ENCODE measurements around the gene NCOR1.

Gene NCOR1

DNA sequence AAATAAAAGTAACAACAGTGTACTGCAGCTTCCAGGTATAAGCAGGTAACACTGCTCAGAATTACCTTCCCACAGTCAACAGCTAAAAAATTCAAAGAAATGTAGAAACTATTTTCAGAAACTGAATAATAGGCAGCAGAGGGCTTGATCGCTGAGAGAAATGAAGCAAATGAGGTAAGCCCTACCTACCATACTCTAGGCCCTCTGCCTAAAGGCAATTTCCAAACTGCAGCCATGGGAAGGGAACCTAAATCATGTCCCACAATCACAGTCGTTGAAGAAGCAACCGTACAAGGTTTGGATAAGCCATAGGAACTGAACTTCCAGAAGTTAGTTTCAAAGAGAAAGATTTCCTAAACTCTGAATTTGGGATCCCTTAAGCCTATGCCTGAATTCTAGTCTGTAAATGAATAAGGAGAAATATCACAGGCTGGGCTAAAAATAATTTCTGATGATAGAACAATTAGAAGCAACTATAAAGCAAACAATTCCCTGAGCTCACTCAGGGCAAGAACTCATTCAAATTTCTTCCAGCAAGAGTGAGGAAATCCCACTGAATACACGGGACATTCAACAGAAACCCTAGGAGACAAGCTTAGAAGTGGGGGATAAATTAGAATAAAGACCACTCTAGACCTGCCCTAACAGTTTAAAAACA is 24.5 kb downstream of the NCOR1 start:
- H3K4me2 ChIP-seq (ENCODE audit: low read depth, low read length, poor library complexity, severe bottlenecking): no peak overlapping the region
- no peaks in the 10 kb centered on the region for H3K9me3 ChIP-seq (ENCODE audit: insufficient read depth, low read length)
- H3K36me3 ChIP-seq (ENCODE audit: low read length): peaks cover 10% of the 10 kb centered on the region; the same call in 1 of the 2 replicates
- no peak overlapping the region for H3K27ac ChIP-seq (ENCODE audit: low read depth, low read length)
- H4K20me1 ChIP-seq (ENCODE audit: low read depth, low read length): no peaks in the 10 kb centered on the region
- H3K9ac ChIP-seq (ENCODE audit: low read length): no peak overlapping the region
- no peak overlapping the region for H2AFZ ChIP-seq (ENCODE audit: low read depth, low read length, severe bottlenecking)
- TF ChIP-seq, protein P1, sequence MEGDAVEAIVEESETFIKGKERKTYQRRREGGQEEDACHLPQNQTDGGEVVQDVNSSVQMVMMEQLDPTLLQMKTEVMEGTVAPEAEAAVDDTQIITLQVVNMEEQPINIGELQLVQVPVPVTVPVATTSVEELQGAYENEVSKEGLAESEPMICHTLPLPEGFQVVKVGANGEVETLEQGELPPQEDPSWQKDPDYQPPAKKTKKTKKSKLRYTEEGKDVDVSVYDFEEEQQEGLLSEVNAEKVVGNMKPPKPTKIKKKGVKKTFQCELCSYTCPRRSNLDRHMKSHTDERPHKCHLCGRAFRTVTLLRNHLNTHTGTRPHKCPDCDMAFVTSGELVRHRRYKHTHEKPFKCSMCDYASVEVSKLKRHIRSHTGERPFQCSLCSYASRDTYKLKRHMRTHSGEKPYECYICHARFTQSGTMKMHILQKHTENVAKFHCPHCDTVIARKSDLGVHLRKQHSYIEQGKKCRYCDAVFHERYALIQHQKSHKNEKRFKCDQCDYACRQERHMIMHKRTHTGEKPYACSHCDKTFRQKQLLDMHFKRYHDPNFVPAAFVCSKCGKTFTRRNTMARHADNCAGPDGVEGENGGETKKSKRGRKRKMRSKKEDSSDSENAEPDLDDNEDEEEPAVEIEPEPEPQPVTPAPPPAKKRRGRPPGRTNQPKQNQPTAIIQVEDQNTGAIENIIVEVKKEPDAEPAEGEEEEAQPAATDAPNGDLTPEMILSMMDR (IDR thresholded peaks at IDR 0.05; ENCODE audit: insufficient read depth, low read length, poor library complexity, severe bottlenecking): no peak
- no peak for TF ChIP-seq EZH2phosphoT487 (conservative IDR thresholded peaks at IDR 0.05; ENCODE audit: low read length)
- no peaks in the 10 kb centered on the region for H3K27me3 ChIP-seq (ENCODE audit: low read length)
- H3K4me3 ChIP-seq (ENCODE audit: insufficient read depth, low read length, poor library complexity, severe bottlenecking): no peak overlapping the region
- peaks cover 25% of the 10 kb centered on the region for H3K79me2 ChIP-seq (ENCODE audit: insufficient read depth, low read length)
- H3F3A ChIP-seq (ENCODE audit: insufficient read depth): peaks cover 5% of the 10 kb centered on the region; the same call in 1 of the 2 replicates
- no peaks in the 10 kb centered on the region for H3K9me2 ChIP-seq (replicated peaks; ENCODE audit: insufficient read depth, low read length)

DNA sequence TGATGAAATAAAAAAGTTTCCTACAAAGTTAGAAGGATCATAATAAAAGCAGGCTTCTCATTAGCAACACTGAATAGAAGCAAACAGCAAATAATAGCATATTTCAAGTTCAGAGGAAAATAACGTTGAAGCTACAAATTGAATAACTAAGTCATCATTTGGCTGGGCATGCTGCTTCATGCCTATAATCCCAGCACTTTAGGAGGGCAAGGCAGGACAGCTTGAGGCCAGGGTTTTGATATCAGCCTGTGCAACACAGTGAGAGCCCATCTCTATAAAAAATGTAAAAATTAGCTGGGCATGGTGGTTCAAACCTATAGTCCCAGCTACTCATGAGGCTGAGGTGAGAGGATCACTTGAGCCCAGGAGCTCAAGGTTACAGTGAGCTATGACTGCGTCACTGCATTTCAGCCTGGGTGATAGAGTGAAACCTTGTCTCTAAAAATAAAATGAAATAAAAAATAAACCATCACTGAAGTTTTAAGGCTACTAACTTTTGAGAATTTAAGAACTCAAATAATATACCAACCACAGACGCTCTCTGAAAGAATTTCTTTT is 25.5 kb downstream of the NCOR1 start:
- Histone ChIP-seq H3K9ac (ENCODE audit: low read length) (no peak overlapping the region), H3K4me2 (ENCODE audit: low read depth, low read length, poor library complexity, severe bottlenecking) (no peak overlapping the region), H3K4me3 (ENCODE audit: insufficient read depth, low read length, poor library complexity, severe bottlenecking) (no peak overlapping the region), H3K27me3 (ENCODE audit: low read length) (no peaks in the 10 kb centered on the region), H2AFZ (ENCODE audit: low read depth, low read length, severe bottlenecking) (no peak overlapping the region), H3K9me3 (ENCODE audit: insufficient read depth, low read length) (no peaks in the 10 kb centered on the region), H3K79me2 (ENCODE audit: insufficient read depth, low read length) (peaks cover 25% of the 10 kb centered on the region), H3K9me2 (replicated peaks; ENCODE audit: insufficient read depth, low read length) (no peaks in the 10 kb centered on the region), H3K36me3 (ENCODE audit: low read length) (peaks cover 14% of the 10 kb centered on the region; the same call in 1 of the 2 replicates), H3K27ac (ENCODE audit: low read depth, low read length) (no peak overlapping the region; the same call in 1 of the 2 replicates), H4K20me1 (ENCODE audit: low read depth, low read length) (no peaks in the 10 kb centered on the region), H3F3A (ENCODE audit: insufficient read depth) (peaks cover 8% of the 10 kb centered on the region; the same call in 1 of the 2 replicates)
- TF ChIP-seq, protein P1 (IDR thresholded peaks at IDR 0.05; ENCODE audit: insufficient read depth, low read length, poor library complexity, severe bottlenecking): no peak
- no peak for TF ChIP-seq EZH2phosphoT487 (conservative IDR thresholded peaks at IDR 0.05; ENCODE audit: low read length)

DNA sequence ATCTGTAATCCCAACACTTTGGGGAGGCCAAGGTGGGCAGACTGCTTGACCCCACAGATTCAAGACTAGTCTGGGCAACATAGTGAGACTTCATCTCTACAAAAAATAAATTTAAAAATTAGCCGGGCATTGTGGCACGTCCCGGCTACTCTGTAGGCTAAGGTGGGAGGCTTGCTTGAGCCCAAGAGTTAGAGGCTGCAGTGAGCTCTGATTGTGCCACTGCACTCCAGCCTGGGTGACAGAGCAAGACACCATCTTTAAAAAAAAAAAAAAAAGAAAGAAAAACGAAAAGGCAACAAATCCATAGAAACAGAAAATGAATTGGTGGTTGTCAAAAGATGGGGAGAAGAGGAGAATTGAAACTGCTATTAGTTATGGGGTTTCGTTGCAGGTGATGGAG is 27.7 kb downstream of the NCOR1 start:
- Histone ChIP-seq H3F3A (ENCODE audit: insufficient read depth) (peaks cover 17% of the 10 kb centered on the region; the same call in 1 of the 2 replicates), H3K27ac (ENCODE audit: low read depth, low read length) (no peak overlapping the region), H4K20me1 (ENCODE audit: low read depth, low read length) (no peaks in the 10 kb centered on the region), H3K9me3 (ENCODE audit: insufficient read depth, low read length) (no peaks in the 10 kb centered on the region), H2AFZ (ENCODE audit: low read depth, low read length, severe bottlenecking) (no peak overlapping the region), H3K4me3 (ENCODE audit: insufficient read depth, low read length, poor library complexity, severe bottlenecking) (no peak overlapping the region), H3K36me3 (ENCODE audit: low read length) (peaks cover 18% of the 10 kb centered on the region; the same call in 1 of the 2 replicates), H3K9ac (ENCODE audit: low read length) (no peak overlapping the region), H3K79me2 (ENCODE audit: insufficient read depth, low read length) (peaks cover 42% of the 10 kb centered on the region), H3K27me3 (ENCODE audit: low read length) (no peaks in the 10 kb centered on the region), H3K9me2 (replicated peaks; ENCODE audit: insufficient read depth, low read length) (no peaks in the 10 kb centered on the region), H3K4me2 (ENCODE audit: low read depth, low read length, poor library complexity, severe bottlenecking) (no peak overlapping the region)
- TF ChIP-seq EZH2phosphoT487 (conservative IDR thresholded peaks at IDR 0.05; ENCODE audit: low read length): no peak
- TF ChIP-seq, protein P1 (IDR thresholded peaks at IDR 0.05; ENCODE audit: insufficient read depth, low read length, poor library complexity, severe bottlenecking): no peak
